Effector CD8-positive, alpha-beta T cell (primary cell): Measurements from ENCODE around the gene EMSY.

Experiments
- DNase-seq: peaks from one replicate; lab custom pipeline; 2025; lab: John Stamatoyannopoulos, UW

Gene EMSY

DNA sequence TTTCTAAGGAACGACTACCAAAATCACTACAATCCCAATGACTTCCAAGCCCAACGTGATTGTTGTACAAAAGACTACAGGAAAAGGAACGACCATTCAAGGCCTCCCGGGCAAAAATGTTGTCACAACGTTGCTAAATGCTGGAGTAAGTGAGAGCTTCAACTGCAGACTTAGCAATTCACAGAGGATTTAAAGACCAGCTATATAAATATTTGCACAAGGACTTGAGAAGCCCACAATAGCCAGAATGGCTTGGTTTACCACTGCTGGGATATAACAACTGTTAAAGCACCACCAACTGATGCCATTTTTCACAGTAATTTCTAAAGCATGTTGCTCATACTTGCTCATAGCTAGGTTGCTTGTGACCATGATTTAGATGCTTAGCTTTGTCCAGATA is 78.3 kb downstream of the EMSY start:
- no peak for DNase-seq

GRCh38 chr11:76523786-76524436 is 79.1 kb downstream of the EMSY start:
- DNase-seq, result no peak

GRCh38 chr11:76524461-76524860 is 79.6 kb downstream of the EMSY start:
- DNase-seq, result no peak

DNA sequence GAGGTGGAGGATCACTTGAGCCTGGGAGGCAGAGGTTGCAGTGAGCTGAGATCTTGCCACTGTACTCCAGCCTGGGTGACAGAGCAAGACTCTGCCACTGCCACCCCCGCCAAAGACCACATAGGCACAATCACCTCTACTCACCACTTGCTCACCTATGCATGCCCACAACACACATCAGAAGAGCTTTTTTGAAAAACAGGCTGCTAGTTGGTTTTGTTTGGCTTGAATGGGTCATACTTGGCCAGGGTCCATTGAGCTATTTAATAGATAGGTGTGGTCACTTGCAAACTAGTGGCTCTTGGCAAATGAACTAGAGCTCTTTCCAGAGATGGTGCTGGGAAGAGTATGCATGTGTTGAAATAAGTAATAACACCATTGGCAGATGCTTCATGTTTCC is 80.1 kb downstream of the EMSY start:
- no peak for DNase-seq

- DNase-seq, result no peak
Observed at GRCh38 chr11:76526878-76527277, 82.1 kb downstream of the EMSY start.

- DNase-seq, result no peak
Observed at GRCh38 chr11:76542436-76542835, 97.6 kb downstream of the EMSY start.

GRCh38 chr11:76543006-76543703 is 98.3 kb downstream of the EMSY start:
- DNase-seq, result no peak

DNA sequence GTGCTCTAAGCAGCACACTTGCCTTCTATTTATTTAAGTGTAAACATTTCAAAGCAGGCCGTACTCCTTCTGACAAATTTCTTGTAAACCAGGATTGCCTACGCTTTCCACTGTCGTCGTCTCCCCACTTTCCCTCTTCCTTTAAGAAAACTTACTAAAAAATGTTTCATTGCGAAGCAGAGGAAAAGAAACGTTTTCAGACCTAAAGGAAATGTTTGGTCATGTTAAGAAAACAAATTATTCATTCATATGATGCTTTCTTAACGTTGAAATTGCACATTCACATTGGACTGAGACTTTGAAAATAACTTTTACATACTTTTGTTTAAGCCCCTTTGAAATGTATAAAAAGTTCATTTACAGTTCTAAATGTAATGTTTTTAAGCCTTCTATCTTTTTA is 106.0 kb downstream of the EMSY start:
- DNase-seq, result no peak

GRCh38 chr11:76551400-76551799 is 106.6 kb downstream of the EMSY start:
- DNase-seq, result no peak

DNA sequence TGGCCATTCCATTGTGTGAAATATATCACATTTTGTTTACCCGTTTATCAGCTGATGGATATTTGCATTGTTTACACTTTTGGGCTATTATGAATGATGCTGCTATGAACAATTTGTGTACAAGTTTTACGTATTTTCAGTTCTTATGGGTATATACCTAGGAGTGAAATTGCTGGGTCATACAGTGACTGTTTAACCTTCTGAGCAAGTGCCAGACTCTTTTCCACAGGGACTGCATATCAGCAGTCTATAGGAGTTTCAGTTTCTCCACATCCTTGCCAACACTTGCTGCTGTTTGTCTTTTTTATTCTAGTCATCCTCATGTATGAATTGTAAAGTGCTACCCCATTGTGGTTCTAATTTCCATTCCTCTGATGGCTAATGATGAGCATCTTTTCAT is 108.2 kb downstream of the EMSY start:
- DNase-seq, result no peak

GRCh38 chr11:76553554-76554476 is 109.0 kb downstream of the EMSY start:
- DNase-seq, result no peak

DNA sequence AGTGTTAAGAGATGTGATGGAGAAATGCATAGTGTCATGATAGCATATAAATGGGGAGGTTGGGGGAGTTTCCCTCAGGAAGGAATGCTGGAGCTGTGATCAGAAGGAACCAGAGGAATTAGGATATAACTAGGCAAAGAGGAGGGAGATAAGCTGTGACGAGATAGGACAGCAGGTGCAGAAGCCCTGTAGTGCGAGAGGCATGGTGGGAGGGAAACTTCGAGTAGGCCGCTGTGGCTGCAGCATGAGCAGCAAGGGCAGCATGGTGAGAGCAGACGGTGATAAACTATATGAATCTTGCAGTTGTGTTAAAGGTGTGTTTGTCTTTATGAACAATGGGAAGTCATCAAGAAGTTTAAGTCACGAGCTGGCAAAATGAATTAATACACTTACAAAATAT is 109.9 kb downstream of the EMSY start:
- DNase-seq, result no peak

DNA sequence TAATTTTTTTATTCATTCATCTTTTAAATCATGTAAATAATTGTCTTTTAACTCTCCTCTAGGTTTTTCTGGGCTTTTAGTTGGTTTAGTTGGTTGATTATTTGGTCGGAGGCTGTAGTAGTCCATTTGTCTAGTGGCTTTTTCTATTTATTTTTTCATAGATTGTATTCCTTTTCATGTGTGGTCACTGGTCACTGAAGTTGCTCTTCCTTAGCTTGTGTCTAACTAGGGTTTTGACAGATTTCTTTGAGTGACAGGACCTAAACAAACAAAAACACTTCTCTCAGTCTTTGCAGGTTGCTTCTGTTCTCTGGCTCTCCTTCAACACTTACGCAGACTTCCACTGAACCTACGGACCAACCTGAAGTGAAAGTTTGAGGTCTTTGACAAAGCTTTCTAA is 112.6 kb downstream of the EMSY start:
- DNase-seq, result no peak

DNA sequence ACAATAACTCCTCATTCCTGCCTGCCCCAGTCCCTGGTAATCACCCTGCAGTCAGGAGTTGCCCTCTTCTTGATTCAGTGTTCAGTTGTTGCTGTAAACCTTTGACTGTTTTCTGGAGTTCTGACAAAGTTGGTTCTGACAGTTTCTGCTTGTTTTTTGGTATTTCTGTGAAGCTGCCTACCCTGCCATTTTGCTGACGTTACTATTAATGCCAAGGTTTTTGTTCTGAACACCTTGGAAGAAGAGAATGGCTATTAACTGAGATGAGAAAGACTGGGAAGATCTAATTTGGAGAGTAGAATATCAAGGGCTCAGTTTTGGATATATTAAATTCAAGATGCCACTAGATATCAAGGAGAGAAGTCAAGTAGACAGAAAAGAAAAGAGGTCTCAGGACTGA is 113.7 kb downstream of the EMSY start:
- no peak for DNase-seq

DNA sequence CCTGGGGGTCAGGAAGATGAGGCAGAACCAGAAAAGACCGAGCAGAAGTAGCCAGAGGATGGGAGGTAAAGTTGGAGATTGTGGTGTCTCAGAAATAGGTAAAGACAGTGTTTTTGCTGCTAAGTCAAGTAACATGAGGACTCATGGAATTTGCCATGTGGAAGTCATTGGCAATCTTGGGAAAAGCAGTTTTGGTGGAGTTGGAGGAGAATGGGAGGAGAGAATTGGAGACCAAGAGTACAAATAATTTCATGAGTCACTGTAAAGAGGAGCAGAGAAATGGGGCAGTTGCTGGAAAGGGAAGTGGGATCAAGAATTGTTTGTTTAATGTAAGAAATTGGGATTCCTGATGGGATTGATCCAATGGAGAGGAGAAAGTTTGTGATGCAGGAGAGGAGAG is 114.1 kb downstream of the EMSY start:
- no peak for DNase-seq

DNA sequence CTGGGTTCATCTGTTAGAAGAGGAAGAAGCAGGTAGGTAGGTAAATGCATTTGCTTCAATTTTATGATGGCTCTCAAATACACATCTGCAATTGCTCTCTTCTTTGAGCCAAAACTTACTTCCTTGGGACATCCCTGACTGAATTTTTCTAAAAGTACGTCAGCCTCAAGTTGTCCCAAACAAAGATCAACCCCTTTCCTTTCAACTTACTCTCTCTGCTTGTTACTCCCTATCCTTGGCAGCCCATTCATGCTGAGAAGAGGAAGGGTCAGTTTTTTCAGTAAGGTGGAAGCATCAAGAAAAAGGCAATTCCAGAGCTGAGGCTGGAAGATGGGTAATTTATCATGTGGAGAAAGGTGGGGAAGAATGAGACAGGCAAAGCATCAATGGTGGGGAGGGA is 114.5 kb downstream of the EMSY start:
- no peak for DNase-seq

DNA sequence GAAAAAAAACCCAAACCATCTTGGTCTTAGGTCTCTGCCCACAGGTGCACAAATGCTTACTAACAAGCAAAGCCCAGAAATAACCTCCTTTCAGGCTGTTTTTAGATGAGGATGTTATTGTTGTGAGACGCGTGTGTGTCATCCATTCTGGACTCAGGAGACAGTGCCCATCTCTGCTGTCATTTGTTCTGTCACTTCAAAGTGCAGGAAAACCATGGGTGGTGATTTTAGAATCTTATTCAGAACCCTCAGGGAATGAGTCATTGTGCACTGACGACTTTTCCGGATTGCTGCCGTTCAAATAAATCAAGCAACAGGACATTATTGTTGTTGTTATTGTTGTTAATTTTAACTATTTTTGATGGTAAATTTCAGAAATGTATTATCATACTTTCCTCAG is 115.4 kb downstream of the EMSY start:
- no peak for DNase-seq

DNA sequence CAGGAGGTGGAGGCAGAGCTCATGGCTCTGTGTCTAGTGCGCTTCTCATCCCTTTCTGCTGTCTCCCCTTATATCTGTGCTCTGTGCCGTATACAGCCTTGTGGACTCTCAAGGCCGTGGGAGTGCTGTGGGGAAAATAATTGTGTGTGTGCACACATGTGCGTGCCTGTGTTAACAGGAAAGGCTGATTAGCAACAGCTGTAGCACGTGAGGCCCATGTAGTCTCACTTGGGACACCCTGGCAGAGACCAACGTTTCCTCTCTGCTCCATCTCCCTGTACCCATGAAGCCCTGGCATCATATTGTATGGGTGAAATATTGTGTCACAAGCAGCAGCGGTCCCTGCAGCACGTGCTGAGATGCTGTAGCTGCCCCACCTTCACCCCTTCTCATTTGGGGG is 116.4 kb downstream of the EMSY start:
- no peak for DNase-seq

- DNase-seq, result no peak
Observed at GRCh38 chr11:76562541-76562940, 117.7 kb downstream of the EMSY start.

- no peak for DNase-seq
Observed at GRCh38 chr11:76564364-76564763, 119.5 kb downstream of the EMSY start.

DNA sequence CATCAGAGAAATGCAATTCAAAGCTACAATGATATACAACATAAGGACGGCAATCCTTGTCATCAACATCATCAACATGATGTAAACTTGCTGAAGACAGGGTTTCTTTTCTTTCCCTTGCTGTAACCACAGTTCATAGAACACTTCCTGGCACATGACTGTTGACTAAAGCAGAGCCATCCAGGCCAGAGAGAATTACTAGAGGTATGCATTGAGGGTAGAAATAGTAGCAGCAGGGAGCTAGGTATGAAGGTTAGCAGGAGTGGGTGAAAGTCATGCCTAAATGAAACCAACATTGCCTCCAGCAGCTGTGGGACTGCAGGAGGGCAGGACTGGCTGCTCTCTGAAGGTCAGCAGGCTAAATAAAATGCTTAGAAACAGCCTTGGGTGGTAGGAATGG is 122.0 kb downstream of the EMSY start:
- DNase-seq, result no peak

DNA sequence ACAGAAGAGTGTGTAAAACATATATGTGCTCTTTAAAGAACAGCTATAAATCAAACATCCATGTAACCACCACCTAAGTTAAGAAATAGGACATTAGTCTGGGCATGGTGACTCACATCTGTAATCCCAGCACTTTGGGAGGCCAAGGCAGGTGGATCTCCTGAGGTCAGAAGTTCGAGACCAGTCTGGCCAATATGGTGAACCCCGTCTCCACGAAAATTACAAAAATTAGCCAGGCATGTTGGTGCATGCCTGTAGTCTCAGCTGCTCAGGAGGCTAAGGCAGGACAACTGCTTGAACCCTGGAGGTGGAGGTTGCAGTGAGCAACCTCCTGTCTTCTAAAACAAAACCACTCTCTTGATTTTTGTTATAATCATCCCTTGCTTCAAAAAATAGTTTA is 122.4 kb downstream of the EMSY start:
- no peak for DNase-seq

- no peak for DNase-seq
Observed at GRCh38 chr11:76568139-76568538, 123.3 kb downstream of the EMSY start.
